Lung (tissue), 12 donors: ENCODE data around the gene DLEC1. TPM values are rescaled to one million over a fixed set of nuclear protein-coding genes. Genes with fewer than 3 reads are reported as not detected.

ENCODE experiments used
- ATAC-seq: fragments of 200-7000 bp; cut with Tn5 transposase; one replicate; pipeline ENCODE4 v1.9.1; 2020; ENCODE audit warnings: moderate number of reproducible peaks; ENCODE audit not compliant: insufficient read depth, low FRiP score
- DNase-seq, 3 donors: peaks; one replicate each; pipeline ENCODE4 v3.0.0-alpha.2; 2013 to 2017
- H3K27ac ChIP-seq, 2 donors: one replicate each; pipeline ENCODE4 v1.5.1; 2013; ENCODE audit warnings: mild to moderate bottlenecking in 2 of 2, moderate library complexity in 2 of 2, control low read depth in 1 of 2, inconsistent platforms in 1 of 2, low read depth in 1 of 2, low read length in 1 of 2
- H3K27me3 ChIP-seq, 3 donors: one replicate each; pipeline ENCODE4 v1.5.1; 2013; ENCODE audit warnings: low read length in 2 of 3; ENCODE audit not compliant: control insufficient read depth in 3 of 3, insufficient read depth in 3 of 3
- H3K36me3 ChIP-seq, 4 donors: one replicate each; pipeline ENCODE4 v1.5.1; 2013; ENCODE audit warnings: low read length in 4 of 4, mild to moderate bottlenecking in 1 of 4, moderate library complexity in 1 of 4; ENCODE audit not compliant: control insufficient read depth in 4 of 4, insufficient read depth in 4 of 4
- H3K4me1 ChIP-seq, 5 donors: one replicate each; pipeline ENCODE4 v1.5.1; 2013; ENCODE audit warnings: low read length in 5 of 5, mild to moderate bottlenecking in 2 of 5, moderate library complexity in 1 of 5; ENCODE audit not compliant: control insufficient read depth in 5 of 5, insufficient read depth in 5 of 5
- H3K4me3 ChIP-seq: one replicate; pipeline ENCODE4 v1.5.1; 2013; ENCODE audit warnings: mild to moderate bottlenecking, control low read depth, moderate library complexity
- H3K9ac ChIP-seq, 2 donors: one replicate each; pipeline ENCODE4 v1.5.1; 2013; ENCODE audit warnings: low read length in 2 of 2, control low read depth in 1 of 2; ENCODE audit not compliant: insufficient read depth in 1 of 2
- H3K9me3 ChIP-seq, 4 donors: one replicate each; pipeline ENCODE4 v1.5.1; 2013; ENCODE audit warnings: low read length in 3 of 4, mild to moderate bottlenecking in 1 of 4, moderate library complexity in 1 of 4; ENCODE audit not compliant: control insufficient read depth in 4 of 4, insufficient read depth in 3 of 4
- CTCF ChIP-seq: IDR thresholded peaks from 2 replicates; pipeline ENCODE4 v1.5.1; 2012; ENCODE audit warnings: mild to moderate bottlenecking; ENCODE audit errors: control extremely low read depth, extremely low read depth
- whole genome bisulfite sequencing, 2 donors: extraction: QIAGEN DNeasy Blood & Tissue Kit; methylation state at CpG; one replicate each; pipeline ENCODE4 v1.1.7; 2013; 5-methylcytosine and 5-hydroxymethylcytosine counted together
- polyA plus RNA-seq, 2 donors: library from polyadenylated mRNA; stranded (reverse); fragments of 200-250 nt; gene quantifications; one replicate each; pipeline ENCODE4 v1.2.1, GENCODE V29; 2013
- total RNA-seq, 2 donors: library from RNA; depleted of rRNA in 1 of 2; stranded (reverse); fragments of >200 nt in 1 of 2; gene quantifications; one replicate each; pipeline ENCODE4 v1.2.1, GENCODE V29; 2014 to 2021
- donor health status: control.
- donor health status: control.
- donor health status: Bipolar disorder and iron deficiency.
- donor health status: healthy.
- donor health status: DM: yes; HTN: yes; CAD: no.

DLEC1 gene
- total and polyA plus RNA-seq, 4 donors = 4.2 to 28.8 (median 8.0) TPM

- whole genome bisulfite sequencing, 2 donors = 86 to 87% methylated on average over 16 of the region's 16 CpGs
- no peak overlapping the region for H3K4me3 ChIP-seq
- no peak for TF ChIP-seq CTCF
- no peak for DNase-seq
- no peak overlapping the region for H3K9ac ChIP-seq
- H3K27me3 ChIP-seq = no peaks in the 10 kb centered on the region
- peaks cover 0 to 1% (median 0%) of the 10 kb centered on the region in 5 donors for H3K4me1 ChIP-seq
- H3K36me3 ChIP-seq = no peaks in the 10 kb centered on the region
- no peak for ATAC-seq
- H3K9me3 ChIP-seq = no peaks in the 10 kb centered on the region
- no peak overlapping the region for H3K27ac ChIP-seq
Measured at GRCh38 chr3:38111696-38112377, 72.8 kb downstream of the DLEC1 start.

- Histone ChIP-seq H3K4me3 (no peak overlapping the region), H3K9ac (no peak overlapping the region), H3K4me1 (peaks cover 0 to 1% (median 0%) of the 10 kb centered on the region in 5 donors), H3K27me3 (no peaks in the 10 kb centered on the region), H3K27ac (no peak overlapping the region), H3K36me3 (no peaks in the 10 kb centered on the region), H3K9me3 (no peaks in the 10 kb centered on the region)
- DNase-seq = no peak
- ATAC-seq = no peak
- no peak for TF ChIP-seq CTCF
- WGBS, 2 donors = 92% methylated on average over 7 of the region's 7 CpGs
Measured at GRCh38 chr3:38112378-38112761, 73.4 kb downstream of the DLEC1 start.

GRCh38 chr3:38114052-38114874 lies 75.3 kb downstream of the DLEC1 start:
- peaks cover 0 to 1% (median 0%) of the 10 kb centered on the region in 5 donors for H3K4me1 ChIP-seq
- H3K27ac ChIP-seq = no peak overlapping the region
- H3K9ac ChIP-seq = no peak overlapping the region
- DNase-seq (peak in 1 of 3 donors; percentile 13), ATAC-seq (no peak)
- H3K4me3 ChIP-seq = no peak overlapping the region
- H3K36me3 ChIP-seq = peaks cover 0 to 3% (median 2%) of the 10 kb centered on the region in 4 donors
- TF ChIP-seq CTCF = no peak
- no peaks in the 10 kb centered on the region for H3K9me3 ChIP-seq
- 89 to 95% methylated on average over 13 of the region's 13 CpGs for WGBS, 2 donors
- no peaks in the 10 kb centered on the region for H3K27me3 ChIP-seq
